PC-3 (cell line): ENCODE measurements around the gene RCBTB2.

Source experiments
- CTCF ChIP-seq: fragments of 300-600 bp; sonication (generic); conservative IDR thresholded peaks from 2 replicates; pipeline ENCODE4 v1.5.1; 2017; ENCODE audit warnings: antibody characterized with exemption, low read depth, mild to moderate bottlenecking, low read length
- EZH2 ChIP-seq: fragments of 300-600 bp; sonication (generic); IDR thresholded peaks from one replicate; pipeline ENCODE4 v1.6.1; 2017; ENCODE audit warnings: antibody characterized with exemption, mild to moderate bottlenecking, low read length; ENCODE audit not compliant: unreplicated experiment

GRCh38 chr13:48545608-48546007 is 12.7 kb upstream of the RCBTB2 start:
- TF ChIP-seq CTCF (no peak), EZH2 (no peak)
